Kidney (tissue), 14 donors: ENCODE results near the gene EIF1AX. TPM values are rescaled to one million over a fixed set of nuclear protein-coding genes. Genes with fewer than 3 reads are reported as not detected.

ENCODE experiments used
- DNase-seq, 5 donors: peaks; one replicate each; pipeline ENCODE4 v3.0.0-alpha.2; 2013 to 2020
- FAIRE-seq: peaks from 2 replicates; lab custom pipeline; 2012; peaks lifted over from hg19 to GRCh38; lab: Jason Lieb, UNC
- H3K27ac ChIP-seq, 2 donors: one replicate each; pipeline ENCODE4 v1.7.0; 2013; ENCODE audit warnings: low read depth in 2 of 2, low read length in 2 of 2, inconsistent platforms in 1 of 2
- H3K27me3 ChIP-seq: one replicate; pipeline ENCODE4 v1.7.1; 2013; ENCODE audit warnings: low read length, inconsistent platforms; ENCODE audit not compliant: control insufficient read depth, insufficient read depth
- H3K36me3 ChIP-seq, 3 donors: one replicate each; pipeline versions ENCODE4 v1.7.0 to v1.7.1; 2013; ENCODE audit warnings: low read length in 3 of 3, control low read depth in 1 of 3, inconsistent platforms in 1 of 3; ENCODE audit not compliant: insufficient read depth in 3 of 3, control insufficient read depth in 2 of 3
- H3K4me1 ChIP-seq, 3 donors: one replicate each; pipeline versions ENCODE4 v1.7.0 to v1.7.1; 2013; ENCODE audit warnings: low read length in 3 of 3, inconsistent platforms in 1 of 3, low read depth in 1 of 3; ENCODE audit not compliant: control insufficient read depth in 2 of 3, insufficient read depth in 2 of 3
- H3K4me3 ChIP-seq, 3 donors: one replicate each; pipeline versions ENCODE4 v1.7.0 to v1.8.1; 2013; ENCODE audit warnings: low read length in 3 of 3, control low read depth in 1 of 3, inconsistent platforms in 1 of 3
- H3K9ac ChIP-seq, 3 donors: one replicate each; pipeline versions ENCODE4 v1.7.0 to v1.7.1; 2013; ENCODE audit warnings: low read length in 3 of 3, control low read depth in 1 of 3, inconsistent platforms in 1 of 3
- H3K9me3 ChIP-seq, 3 donors: one replicate each; pipeline versions ENCODE4 v1.7.0 to v1.7.1; 2013; ENCODE audit warnings: low read length in 3 of 3, control low read depth in 1 of 3, inconsistent platforms in 1 of 3; ENCODE audit not compliant: control insufficient read depth in 2 of 3, insufficient read depth in 1 of 3
- intact Hi-C: fragments of 100-400 bp; cut with DNase I; formaldehyde crosslinking; loops from one replicate; pipeline ENCODE4 v1.11.1; 2022
- polyA plus RNA-seq: library from polyadenylated mRNA; stranded (reverse); fragments of 350-450 nt; fragmentation: Illumina TruSeq; extraction: RNeasy Lipid Tissue Mini Kit (QIAGEN cat#74804); gene quantifications from one replicate; pipeline ENCODE4 v1.2.3, GENCODE V29; 2014; ENCODE audit warnings: low read depth, low replicate concordance; ENCODE audit not compliant: insufficient read depth
- total RNA-seq: library from RNA; stranded (reverse); fragmentation: NEBNext Ultra II Directional; extraction: Animal tissue kit (Norgen Biotek cat#: 25700); gene quantifications from one replicate; pipeline ENCODE4 v1.2.1, GENCODE V29; 2021
- TF ChIP-seq, protein P1 (sequence below): IDR thresholded peaks from 3 replicates; pipeline ENCODE4 v1.5.1; 2012; ENCODE audit warnings: mild to moderate bottlenecking, moderate library complexity, borderline replicate concordance; ENCODE audit not compliant: insufficient read depth; ENCODE audit errors: extremely low read depth
- donor health status: control.
- donor health status: control.
- donor health status: control.
- donor health status: control.
- donor health status: control.
- donor health status: DM: yes; HTN: yes; CAD: no.
- donor health status: Normal renal cell carcinoma (clear cell type).

The EIF1AX gene
- total and polyA plus RNA-seq, 2 donors from 2014 or later = 29.4 to 104 TPM

DNA sequence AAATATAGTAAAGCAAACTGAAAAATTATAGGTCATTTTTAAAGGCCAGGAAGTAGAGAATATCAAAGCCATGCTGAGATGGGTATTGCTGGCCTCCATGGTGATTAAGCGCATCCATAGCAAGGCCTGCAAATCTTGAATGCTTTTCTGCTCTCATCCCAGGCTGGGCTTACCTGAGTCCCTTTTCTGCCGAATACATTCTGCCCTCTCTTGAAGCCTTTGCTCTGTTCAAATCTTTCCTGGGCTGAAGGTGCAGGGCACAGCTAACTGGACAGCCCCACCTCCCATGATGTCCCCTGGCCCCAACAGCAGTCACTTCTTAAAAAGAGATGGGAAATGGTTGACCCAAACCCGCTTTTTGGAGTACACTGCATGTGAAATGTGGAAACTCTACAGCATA, 10.1 kb upstream of the EIF1AX start:
- no peaks in the 10 kb centered on the region for H3K9me3 ChIP-seq
- no peak overlapping the region for H3K4me3 ChIP-seq
- H3K27ac ChIP-seq = no peak overlapping the region
- H3K9ac ChIP-seq = no peak overlapping the region
- H3K27me3 ChIP-seq = peaks cover 20% of the 10 kb centered on the region
- FAIRE-seq (no peak), DNase-seq (no peak)
- intact Hi-C loops = no loop called here
- TF ChIP-seq, protein P1, sequence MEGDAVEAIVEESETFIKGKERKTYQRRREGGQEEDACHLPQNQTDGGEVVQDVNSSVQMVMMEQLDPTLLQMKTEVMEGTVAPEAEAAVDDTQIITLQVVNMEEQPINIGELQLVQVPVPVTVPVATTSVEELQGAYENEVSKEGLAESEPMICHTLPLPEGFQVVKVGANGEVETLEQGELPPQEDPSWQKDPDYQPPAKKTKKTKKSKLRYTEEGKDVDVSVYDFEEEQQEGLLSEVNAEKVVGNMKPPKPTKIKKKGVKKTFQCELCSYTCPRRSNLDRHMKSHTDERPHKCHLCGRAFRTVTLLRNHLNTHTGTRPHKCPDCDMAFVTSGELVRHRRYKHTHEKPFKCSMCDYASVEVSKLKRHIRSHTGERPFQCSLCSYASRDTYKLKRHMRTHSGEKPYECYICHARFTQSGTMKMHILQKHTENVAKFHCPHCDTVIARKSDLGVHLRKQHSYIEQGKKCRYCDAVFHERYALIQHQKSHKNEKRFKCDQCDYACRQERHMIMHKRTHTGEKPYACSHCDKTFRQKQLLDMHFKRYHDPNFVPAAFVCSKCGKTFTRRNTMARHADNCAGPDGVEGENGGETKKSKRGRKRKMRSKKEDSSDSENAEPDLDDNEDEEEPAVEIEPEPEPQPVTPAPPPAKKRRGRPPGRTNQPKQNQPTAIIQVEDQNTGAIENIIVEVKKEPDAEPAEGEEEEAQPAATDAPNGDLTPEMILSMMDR = no peak
- H3K4me1 ChIP-seq = no peaks in the 10 kb centered on the region
- peaks cover 0 to 8% (median 8%) of the 10 kb centered on the region in 3 donors for H3K36me3 ChIP-seq

DNA sequence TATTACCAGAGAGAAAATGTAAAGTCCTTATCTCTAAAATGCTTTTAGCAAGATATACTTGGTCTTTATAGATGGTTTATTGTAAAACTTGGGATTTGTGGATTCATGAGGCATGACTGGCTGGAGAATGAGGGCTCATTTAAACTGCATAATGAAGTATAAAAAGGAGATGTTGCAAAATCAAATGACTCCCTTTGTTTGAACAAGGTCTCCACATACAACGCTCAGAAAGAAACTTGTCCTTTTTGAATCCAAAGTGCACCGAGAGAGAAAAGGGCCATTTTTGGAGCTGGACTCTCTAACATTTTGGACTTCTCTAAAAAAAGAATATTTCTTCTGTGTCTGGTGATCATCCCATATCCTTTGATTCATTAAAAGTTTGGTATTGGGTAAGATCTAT, 7.7 kb upstream of the EIF1AX start:
- no peaks in the 10 kb centered on the region for H3K36me3 ChIP-seq
- no peak overlapping the region for H3K9ac ChIP-seq
- intact Hi-C loops = no loop called here
- no peaks in the 10 kb centered on the region for H3K4me1 ChIP-seq
- FAIRE-seq (peak; percentile 19), DNase-seq (no peak)
- H3K27me3 ChIP-seq = peaks cover 12% of the 10 kb centered on the region
- TF ChIP-seq, protein P1 = no peak
- H3K9me3 ChIP-seq = no peaks in the 10 kb centered on the region
- H3K27ac ChIP-seq = no peak overlapping the region
- H3K4me3 ChIP-seq = no peak overlapping the region

DNA sequence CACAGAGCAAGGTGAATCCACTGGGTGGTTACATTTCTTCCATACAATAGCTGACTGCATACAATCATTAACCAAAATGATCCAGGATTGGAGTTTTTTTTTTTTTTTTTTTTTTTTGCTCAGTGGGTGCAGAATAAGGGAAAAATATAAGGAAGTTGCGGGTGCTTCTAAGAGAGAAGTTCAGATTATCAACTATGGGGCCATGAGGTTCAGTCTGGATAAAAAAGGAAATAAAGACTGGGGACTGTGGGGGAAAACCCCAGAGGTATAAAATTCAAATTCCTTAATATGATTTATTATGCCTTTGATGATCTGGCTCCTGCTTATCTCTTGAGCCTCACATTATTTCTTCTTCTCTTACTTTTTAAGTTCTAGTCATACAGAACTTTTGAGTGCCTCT, 5.9 kb upstream of the EIF1AX start:
- H3K9me3 ChIP-seq = no peaks in the 10 kb centered on the region
- DNase-seq (no peak), FAIRE-seq (no peak)
- TF ChIP-seq, protein P1 = no peak
- H3K36me3 ChIP-seq = no peaks in the 10 kb centered on the region
- H3K27me3 ChIP-seq = peaks cover 12% of the 10 kb centered on the region
- H3K9ac ChIP-seq = no peak overlapping the region
- no peaks in the 10 kb centered on the region for H3K4me1 ChIP-seq
- H3K27ac ChIP-seq = no peak overlapping the region
- H3K4me3 ChIP-seq = no peak overlapping the region
- intact Hi-C loops = no loop called here

DNA sequence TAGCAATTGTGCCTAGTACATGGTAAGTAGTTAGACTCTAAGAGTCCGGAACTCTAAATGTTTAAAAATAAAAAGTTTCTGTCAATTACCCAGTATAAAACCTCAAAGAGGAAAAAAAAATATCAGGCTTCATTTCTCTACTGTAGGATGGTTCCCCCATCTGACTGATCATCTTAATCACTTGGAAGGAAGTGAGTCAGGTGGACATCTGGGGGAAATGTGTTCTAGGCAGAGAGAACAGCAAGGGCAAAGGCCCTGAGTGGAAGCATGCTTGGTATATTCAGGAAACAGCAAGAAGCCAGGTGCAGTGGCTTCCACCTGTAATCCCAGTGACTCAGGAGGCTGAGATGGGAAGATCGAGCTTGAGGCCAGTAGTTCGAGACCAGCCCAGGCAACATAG, 2.9 kb upstream of the EIF1AX start:
- Histone ChIP-seq H3K9me3 (no peaks in the 10 kb centered on the region), H3K4me3 (no peak overlapping the region), H3K9ac (no peak overlapping the region), H3K4me1 (peaks cover 2 to 4% (median 4%) of the 10 kb centered on the region in 3 donors), H3K27ac (no peak overlapping the region), H3K36me3 (no peaks in the 10 kb centered on the region), H3K27me3 (peaks cover 9% of the 10 kb centered on the region)
- FAIRE-seq (no peak), DNase-seq (no peak)
- TF ChIP-seq, protein P1 = no peak
- intact Hi-C loops = no loop called here
